Measurements from ENCODE around the gene MMP25. TPM values are rescaled to one million over a fixed set of nuclear protein-coding genes. Genes with fewer than 3 reads are reported as not detected.

The MMP25 gene
- total and polyA plus RNA-seq, 9 of the 15 experiments (the other 6 are each of a cell fraction or from before 2014, with no cell fraction given) = 0.03 to 0.04 TPM; not detected in 7

GRCh38 chr16:3017794-3018506 lies 28.4 kb upstream of the MMP25 start, which contains the start of gene CLDN6 (continued):
- TF ChIP-seq BCLAF1 (IDR thresholded peaks at IDR 0.05; ENCODE audit: borderline replicate concordance in 1 of 2, control insufficient read depth in 1 of 2, low read depth in 2 of 2, low read length in 1 of 2) (no peak), DLX4 (CRISPR knock-in tag; IDR thresholded peaks at IDR 0.05) (no peak)

DNA sequence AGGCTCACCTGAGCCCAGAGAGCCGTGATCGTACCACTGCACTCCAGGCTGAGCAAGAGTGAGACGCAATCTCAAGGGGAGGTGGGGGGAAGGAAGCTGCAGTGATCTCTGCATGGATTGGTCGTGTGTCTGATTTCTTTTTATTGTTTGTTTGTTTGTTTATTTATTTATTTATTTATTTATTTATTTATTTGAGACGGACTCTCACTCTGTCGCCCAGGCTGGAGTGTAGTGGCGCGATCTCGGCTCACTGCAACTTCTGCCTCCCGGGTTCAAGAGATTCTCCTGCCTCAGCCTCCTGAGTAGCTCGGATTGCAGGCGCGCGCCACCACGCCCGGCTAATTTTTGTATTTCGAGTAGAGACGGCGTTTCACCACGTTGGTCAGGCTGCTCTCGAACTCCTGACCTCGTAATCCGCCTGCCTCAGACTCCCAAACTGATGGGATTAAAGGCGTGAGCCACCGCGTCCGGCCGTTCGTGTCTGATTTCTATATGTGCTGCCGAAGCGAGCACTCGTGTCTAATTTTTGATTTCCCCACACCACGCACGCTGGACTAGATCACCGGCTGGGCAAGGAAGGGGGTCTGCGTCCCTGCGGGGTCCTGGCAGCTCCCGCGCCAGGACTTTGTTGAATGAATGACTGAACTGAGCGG lies 26.6 kb upstream of the MMP25 start:
- 25% methylated on average over 36 of the region's 40 CpGs for WGBS (ENCODE audit: insufficient coverage, low coverage, missing lambda C conversion rate)
- POLR2A ChIA-PET = interaction anchor here (0.6 to 3.3 kb wide), 8 partner anchors 10 to 410 kb away, joined by 3 to 29 read pairs (median 4); no protein-coding TSS in a partner anchor
- FAIRE-seq = no peak
- TF ChIP-seq NFIC (IDR thresholded peaks at IDR 0.05) (0 out of 2 replicates have a peak, but pooled peaks have one; percentile 8), CXXC5 (CRISPR knock-in tag; IDR thresholded peaks at IDR 0.05) (no peak), KDM4B (IDR thresholded peaks at IDR 0.05; ENCODE audit: borderline replicate concordance in 2 of 2, low read depth in 1 of 2) (no peak), RNF2 (IDR thresholded peaks at IDR 0.05) (no peak), PKNOX1 (IDR thresholded peaks at IDR 0.05) (0 out of 2 replicates have a peak, but pooled peaks have one; percentile 15), SMARCA5 (IDR thresholded peaks at IDR 0.05) (0 out of 2 replicates have a peak, but pooled peaks have one; percentile 15), SP1 (CRISPR knock-in tag; IDR thresholded peaks at IDR 0.05) (0 out of 2 replicates have a peak, but pooled peaks have one; percentile 20), GTF2E2 (tag; IDR thresholded peaks at IDR 0.05) (peak; percentile 50; the same call in 1 of the 2 replicates)
- TF ChIP-seq, protein P1, sequence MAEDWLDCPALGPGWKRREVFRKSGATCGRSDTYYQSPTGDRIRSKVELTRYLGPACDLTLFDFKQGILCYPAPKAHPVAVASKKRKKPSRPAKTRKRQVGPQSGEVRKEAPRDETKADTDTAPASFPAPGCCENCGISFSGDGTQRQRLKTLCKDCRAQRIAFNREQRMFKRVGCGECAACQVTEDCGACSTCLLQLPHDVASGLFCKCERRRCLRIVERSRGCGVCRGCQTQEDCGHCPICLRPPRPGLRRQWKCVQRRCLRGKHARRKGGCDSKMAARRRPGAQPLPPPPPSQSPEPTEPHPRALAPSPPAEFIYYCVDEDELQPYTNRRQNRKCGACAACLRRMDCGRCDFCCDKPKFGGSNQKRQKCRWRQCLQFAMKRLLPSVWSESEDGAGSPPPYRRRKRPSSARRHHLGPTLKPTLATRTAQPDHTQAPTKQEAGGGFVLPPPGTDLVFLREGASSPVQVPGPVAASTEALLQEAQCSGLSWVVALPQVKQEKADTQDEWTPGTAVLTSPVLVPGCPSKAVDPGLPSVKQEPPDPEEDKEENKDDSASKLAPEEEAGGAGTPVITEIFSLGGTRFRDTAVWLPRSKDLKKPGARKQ (CRISPR knock-in tag; IDR thresholded peaks at IDR 0.05) = 0 out of 2 replicates have a peak, but pooled peaks have one; percentile 19

More for the DNA sequence above, 26.6 kb upstream of the MMP25 start:
- Histone ChIP-seq H3K79me2 (ENCODE audit: control insufficient read depth, insufficient read depth, low read length) (peaks cover 37% of the 10 kb centered on the region), H3K9ac (ENCODE audit: insufficient read depth in 1 of 2, low read depth in 2 of 2, low read length in 2 of 2) (peak overlapping the region; percentile 59 to 94), H3K9me1 (ENCODE audit: control insufficient read depth, insufficient read depth, low read length) (peaks cover 2% of the 10 kb centered on the region), H3K9me3 (replicated peaks; ENCODE audit: control insufficient read depth, insufficient read depth, low read depth, low read length) (no peaks in the 10 kb centered on the region), H3K36me3 (ENCODE audit: control insufficient read depth, insufficient read depth, low read length) (peaks cover 15% of the 10 kb centered on the region; the same call in 2 of the 3 replicates), H3K27ac (ENCODE audit: extremely low read depth, low read depth, low read length) (peak overlapping the region; percentile 90), H3K4me3 (peak overlapping the region; percentile 82), H2AFZ (ENCODE audit: low read depth, low read length) (peak overlapping the region; percentile 97), H3K27me3 (ENCODE audit: control insufficient read depth in 2 of 2, insufficient read depth in 2 of 2, low read length in 2 of 2) (no peaks in the 10 kb centered on the region), H3K4me2 (ENCODE audit: insufficient read depth, low read length) (peak overlapping the region; percentile 90), H4K20me1 (replicated peaks; ENCODE audit: control insufficient read depth, insufficient read depth, low read length) (peaks cover 28% of the 10 kb centered on the region), H3K4me1 (replicated peaks in 1 of 2; ENCODE audit: control insufficient read depth in 2 of 2, insufficient read depth in 2 of 2, low read length in 2 of 2) (peaks cover 38 to 91% of the 10 kb centered on the region in 2 experiments)
- in situ Hi-C loops (cut with MboI) (no loop called here), intact Hi-C loops (cut with micrococcal nuclease) (loop anchor here (1.0 to 10.0 kb wide), 2 partner anchors 11 to 55 kb away; partner anchors contain the start of genes KREMEN2 and PAQR4)
- CTCF ChIA-PET (ENCODE audit: low intra/inter-chr PET ratio) = interaction anchor here (0.6 kb wide), 1 partner anchor 40 kb away, joined by 6 read pairs; no protein-coding TSS in a partner anchor
- no TSS peak for BruUV-seq (replicated peaks)
- DNase-seq (ENCODE audit: extremely low read depth in 1 of 4, low spot score in 3 of 4) (no peak), ATAC-seq (no peak)

Measured in K562 (cell line).